ENCODE results near the gene FOXP1. TPM values are rescaled to one million over a fixed set of nuclear protein-coding genes. Genes with fewer than 3 reads are reported as not detected.

FOXP1 gene
- total and polyA plus RNA-seq, 2 donors (not counting 1 experiment from before 2014, with no cell fraction given), result 91.1 to 508 TPM

- Mint-ChIP-seq H3K4me1 (peaks cover 22% of the 10 kb centered on the region), H3K4me3 (no peak overlapping the region), H3K27me3 (no peaks in the 10 kb centered on the region), H3K9me3 (ENCODE audit: insufficient read depth) (no peaks in the 10 kb centered on the region), H3K27ac (no peak overlapping the region)
- DNase-seq (no peak), ATAC-seq (ENCODE audit: low read depth) (no peak)
- POLR2A ChIA-PET, result no interaction called here
- H4K20me1 ChIP-seq (ENCODE audit: control insufficient read depth, insufficient read depth, low read length, poor library complexity, severe bottlenecking), result peaks cover 17% of the 10 kb centered on the region
- WGBS (ENCODE audit: insufficient coverage), result no CpG with 5 or more reads among the region's 1 CpG
- no peak overlapping the region for H2AFZ ChIP-seq (ENCODE audit: insufficient read depth, low read depth, low read length, poor library complexity, severe bottlenecking)
- H3K36me3 ChIP-seq (replicated peaks in 1 of 2; ENCODE audit: control extremely low read depth in 1 of 2, control insufficient read depth in 1 of 2, extremely low read depth in 1 of 2, insufficient read depth in 2 of 2, low read length in 1 of 2), result no peaks in the 10 kb centered on the region
- H3K27me3 ChIP-seq (replicated peaks in 1 of 4; ENCODE audit: control extremely low read depth in 1 of 4, control insufficient read depth in 3 of 4, insufficient read depth in 4 of 4, low read length in 3 of 4), result no peaks in the 10 kb centered on the region
- no peak overlapping the region for H3K9ac ChIP-seq (ENCODE audit: low read length)
- TF ChIP-seq EZH2 (IDR thresholded peaks at IDR 0.05; ENCODE audit: borderline replicate concordance, insufficient read depth, low read depth, low read length, poor library complexity, severe bottlenecking) (no peak), CTCF (IDR thresholded peaks at IDR 0.05) (no peak)
- H3K27ac ChIP-seq (ENCODE audit: low read length in 2 of 2), result no peak overlapping the region
- H3K79me2 ChIP-seq (ENCODE audit: control insufficient read depth, insufficient read depth, low read length), result peaks cover 93% of the 10 kb centered on the region
- peaks cover 6 to 19% of the 10 kb centered on the region in 2 donors for H3K4me1 ChIP-seq (ENCODE audit: control insufficient read depth in 2 of 2, insufficient read depth in 2 of 2, low read length in 2 of 2)
- CTCF ChIA-PET, result no interaction called here
- no peak overlapping the region for H3K4me3 ChIP-seq (ENCODE audit: control extremely low read depth in 1 of 5, extremely low read depth in 1 of 5, insufficient read depth in 1 of 5, low read depth in 2 of 5, low read length in 4 of 5)
- H3K4me2 ChIP-seq (replicated peaks; ENCODE audit: low read depth, low read length, poor library complexity, severe bottlenecking), result peak overlapping the region; percentile 38
- intact Hi-C loops (cut with micrococcal nuclease), result no loop called here
- H3K9me3 ChIP-seq (ENCODE audit: control extremely low read depth in 1 of 3, control insufficient read depth in 2 of 3, insufficient read depth in 1 of 3, low read length in 2 of 3), result no peaks in the 10 kb centered on the region
These were observed 28.9 kb downstream of the FOXP1 start for GRCh38 chr3:71554649-71555048.

GRCh38 chr3:71551311-71551919 lies 32.1 kb downstream of the FOXP1 start:
- no peaks in the 10 kb centered on the region for H3K27me3 ChIP-seq (replicated peaks in 1 of 4; ENCODE audit: control extremely low read depth in 1 of 4, control insufficient read depth in 3 of 4, insufficient read depth in 4 of 4, low read length in 3 of 4)
- peaks cover 0 to under 1% of the 10 kb centered on the region in 2 experiments for H3K36me3 ChIP-seq (replicated peaks in 1 of 2; ENCODE audit: control extremely low read depth in 1 of 2, control insufficient read depth in 1 of 2, extremely low read depth in 1 of 2, insufficient read depth in 2 of 2, low read length in 1 of 2)
- no peaks in the 10 kb centered on the region for H3K9me3 ChIP-seq (ENCODE audit: control extremely low read depth in 1 of 3, control insufficient read depth in 2 of 3, insufficient read depth in 1 of 3, low read length in 2 of 3)
- H3K9ac ChIP-seq (ENCODE audit: low read length), result no peak overlapping the region
- Mint-ChIP-seq H3K4me1 (peaks cover 27% of the 10 kb centered on the region), H3K27me3 (no peaks in the 10 kb centered on the region), H3K9me3 (ENCODE audit: insufficient read depth) (no peaks in the 10 kb centered on the region), H3K4me3 (no peak overlapping the region), H3K27ac (no peak overlapping the region)
- H3K79me2 ChIP-seq (ENCODE audit: control insufficient read depth, insufficient read depth, low read length), result peaks cover 87% of the 10 kb centered on the region
- POLR2A ChIA-PET, result no interaction called here
- no peak for TF ChIP-seq EZH2 (IDR thresholded peaks at IDR 0.05; ENCODE audit: borderline replicate concordance, insufficient read depth, low read depth, low read length, poor library complexity, severe bottlenecking)
- TF ChIP-seq CTCF (IDR thresholded peaks at IDR 0.05), result no peak
- peaks cover 18% of the 10 kb centered on the region for H4K20me1 ChIP-seq (ENCODE audit: control insufficient read depth, insufficient read depth, low read length, poor library complexity, severe bottlenecking)
- H2AFZ ChIP-seq (ENCODE audit: insufficient read depth, low read depth, low read length, poor library complexity, severe bottlenecking), result no peak overlapping the region
- DNase-seq, result no peak
- ATAC-seq (ENCODE audit: low read depth), result no peak
- CTCF ChIA-PET, result no interaction called here
- intact Hi-C loops (cut with micrococcal nuclease), result no loop called here
- no peak overlapping the region for H3K4me2 ChIP-seq (replicated peaks; ENCODE audit: low read depth, low read length, poor library complexity, severe bottlenecking)
- no peak overlapping the region for H3K27ac ChIP-seq (ENCODE audit: low read length in 2 of 2)
- no CpG with 5 or more reads among the region's 3 CpGs for WGBS (ENCODE audit: insufficient coverage)
- H3K4me1 ChIP-seq (ENCODE audit: control insufficient read depth in 2 of 2, insufficient read depth in 2 of 2, low read length in 2 of 2), result peaks cover 10 to 35% of the 10 kb centered on the region in 2 donors
- H3K4me3 ChIP-seq (ENCODE audit: control extremely low read depth in 1 of 5, extremely low read depth in 1 of 5, insufficient read depth in 1 of 5, low read depth in 2 of 5, low read length in 4 of 5), result no peak overlapping the region

Measured in B cell (primary cell).